ENCODE measurements around the gene TES. TPM values are rescaled to one million over a fixed set of nuclear protein-coding genes. Genes with fewer than 3 reads are reported as not detected.

Gene TES
- total and polyA plus RNA-seq, 2 experiments from 2014 or later = 37.3 to 38.3 TPM

GRCh38 chr7:116224492-116225098, 14.3 kb downstream of the TES start (continued):
- no peak for TF ChIP-seq REST (IDR thresholded peaks at IDR 0.05; ENCODE audit: unreplicated experiment)
- TF ChIP-seq ZNF114 (CRISPR knock-in tag; IDR thresholded peaks at IDR 0.05) = no peak
- no peak for TF ChIP-seq NANOG (IDR thresholded peaks at IDR 0.05; ENCODE audit: borderline replicate concordance)
- TF ChIP-seq ZNF462 (CRISPR knock-in tag; IDR thresholded peaks at IDR 0.05) = no peak
- no peak for TF ChIP-seq ETS1 (IDR thresholded peaks at IDR 0.05)
